Ascending aorta (tissue), 2 donors: ENCODE data around the gene CCN2. TPM values are rescaled to one million over a fixed set of nuclear protein-coding genes. Genes with fewer than 3 reads are reported as not detected.

Experiments
- DNase-seq, 2 donors: peaks; one replicate each; pipeline ENCODE4 v3.0.0-alpha.2; 2019; ENCODE audit warnings: low spot score in 2 of 2
- H3K27ac ChIP-seq, 2 donors: fragments of 200-600 bp; sonication (generic); one replicate each; pipeline ENCODE4 v1.5.1; 2016 to 2017; ENCODE audit warnings: mild to moderate bottlenecking in 1 of 2
- H3K27me3 ChIP-seq: fragments of 200-600 bp; sonication (generic); one replicate; pipeline ENCODE4 v1.5.1; 2017
- H3K36me3 ChIP-seq, 2 donors: fragments of 200-600 bp; sonication (generic); one replicate each; pipeline ENCODE4 v1.5.1; 2016
- H3K4me1 ChIP-seq, 2 donors: fragments of 200-600 bp; sonication (generic); one replicate each; pipeline ENCODE4 v1.5.1; 2016 to 2017; ENCODE audit warnings: mild to moderate bottlenecking in 1 of 2
- H3K4me3 ChIP-seq, 2 donors: fragments of 200-600 bp; sonication (generic); one replicate each; pipeline ENCODE4 v1.5.1; 2016 to 2017; ENCODE audit warnings: mild to moderate bottlenecking in 1 of 2
- H3K9me3 ChIP-seq, 2 donors: fragments of 200-600 bp; sonication (generic); one replicate each; pipeline ENCODE4 v1.5.1; 2016
- CTCF ChIP-seq, 3 experiments: fragments of 200-600 bp in 2 of 3; fragments of 450-650 bp in 1 of 3; sonication (generic) in 2 of 3; IDR thresholded peaks; one replicate each; pipeline ENCODE4 v1.5.1; 2016 to 2019; ENCODE audit warnings: antibody characterized with exemption in 3 of 3, mild to moderate bottlenecking in 1 of 3, moderate library complexity in 1 of 3
- intact Hi-C: fragments of 100-400 bp; cut with DNase I; formaldehyde crosslinking; loops from one replicate; pipeline ENCODE4 v1.15.1; 2023
- total RNA-seq: library from RNA; depleted of rRNA; stranded (reverse); fragments of >200 nt; gene quantifications from one replicate; pipeline ENCODE4 v1.1.0, GENCODE V29; 2016

Gene CCN2
- total RNA-seq, 1 donor from 2014 or later = 916 TPM

GRCh38 chr6:131949909-131950766 is 1.0 kb downstream of the CCN2 start:
- no peaks in the 10 kb centered on the region for H3K9me3 ChIP-seq
- intact Hi-C loops = loop anchor here (2.0 to 10.0 kb wide), 4 partner anchors 135 to 245 kb away; no protein-coding TSS in a partner anchor
- H3K4me1 ChIP-seq = peaks cover 3 to 23% of the 10 kb centered on the region in 2 donors
- peak; percentile 14 to 85 for DNase-seq
- TF ChIP-seq CTCF (IDR thresholded peaks at IDR 0.05) = peak; percentile 37 to 58 (median 46)
- H3K27me3 ChIP-seq = no peaks in the 10 kb centered on the region
- peaks cover 12 to 35% of the 10 kb centered on the region in 2 donors for H3K36me3 ChIP-seq
- peak overlapping the region; percentile 84 to 86 for H3K4me3 ChIP-seq
- peak overlapping the region; percentile 92 to 94 for H3K27ac ChIP-seq

- Histone ChIP-seq H3K4me3 (peak overlapping the region; percentile 84 to 86), H3K4me1 (peaks cover 3 to 22% of the 10 kb centered on the region in 2 donors), H3K9me3 (no peaks in the 10 kb centered on the region), H3K27me3 (no peaks in the 10 kb centered on the region), H3K27ac (peak overlapping the region; percentile 92 to 94), H3K36me3 (peaks cover 12 to 35% of the 10 kb centered on the region in 2 donors)
- DNase-seq = no peak
- intact Hi-C loops = no loop called here
- no peak for TF ChIP-seq CTCF (IDR thresholded peaks at IDR 0.05)
Measured at GRCh38 chr6:131949620-131949908, 1.6 kb downstream of the CCN2 start.

GRCh38 chr6:131948692-131949619 is 2.2 kb downstream of the CCN2 start:
- H3K4me3 ChIP-seq = peak overlapping the region; percentile 84 to 86
- intact Hi-C loops = no loop called here
- peaks cover 0 to 16% of the 10 kb centered on the region in 2 donors for H3K4me1 ChIP-seq
- H3K27ac ChIP-seq = peak overlapping the region; percentile 92 to 94
- H3K27me3 ChIP-seq = no peaks in the 10 kb centered on the region
- no peak for DNase-seq
- H3K9me3 ChIP-seq = no peaks in the 10 kb centered on the region
- peaks cover 12 to 35% of the 10 kb centered on the region in 2 donors for H3K36me3 ChIP-seq
- no peak for TF ChIP-seq CTCF (IDR thresholded peaks at IDR 0.05)

GRCh38 chr6:131947986-131948661 is 3.0 kb downstream of the CCN2 start:
- Histone ChIP-seq H3K36me3 (peaks cover 12 to 35% of the 10 kb centered on the region in 2 donors), H3K27ac (peak overlapping the region; percentile 92 to 94), H3K4me3 (peak overlapping the region; percentile 84 to 86), H3K27me3 (no peaks in the 10 kb centered on the region), H3K9me3 (no peaks in the 10 kb centered on the region), H3K4me1 (peaks cover 0 to 12% of the 10 kb centered on the region in 2 donors)
- DNase-seq = no peak
- intact Hi-C loops = no loop called here
- TF ChIP-seq CTCF (IDR thresholded peaks at IDR 0.05) = no peak
